GM12878 (cell line): Measurements from ENCODE around the gene SNAPC4.

Experiments used
- EP300 ChIP-seq, 2 experiments: fragments of 150-350 bp in 1 of 2; IDR thresholded peaks; 2 replicates each; pipeline ENCODE4 v1.6.1; 2011 to 2012; ENCODE audit warnings: low read depth in 2 of 2, low read length in 2 of 2, borderline replicate concordance in 1 of 2, improper control_type of control experiment in 1 of 2, inconsistent platforms in 1 of 2; ENCODE audit not compliant: control insufficient read depth in 1 of 2
- KLF5 ChIP-seq: fragments of 450-650 bp; IDR thresholded peaks from 2 replicates; pipeline ENCODE4 v1.6.1; 2014; ENCODE audit warnings: mild to moderate bottlenecking; ENCODE audit not compliant: partially characterized antibody
- POLR2AphosphoS5 ChIP-seq: IDR thresholded peaks from 2 replicates; pipeline ENCODE4 v1.6.1; 2011; ENCODE audit warnings: mild to moderate bottlenecking, low read length, inconsistent platforms
- TF ChIP-seq, protein P1 (sequence below), 3 experiments: IDR thresholded peaks in 2 of 3; conservative IDR thresholded peaks in 1 of 3; 2 replicates each; pipeline ENCODE4 v1.5.1; 2011; ENCODE audit warnings: low read depth in 3 of 3, low read length in 3 of 3, mild to moderate bottlenecking in 3 of 3, control low read depth in 2 of 3, moderate library complexity in 2 of 3, inconsistent platforms in 1 of 3, mixed read lengths in 1 of 3; ENCODE audit not compliant: control insufficient read depth in 2 of 3, insufficient read depth in 1 of 3; ENCODE audit errors: extremely low read depth in 1 of 3
- TF ChIP-seq, protein P2 (sequence below): IDR thresholded peaks from 2 replicates; pipeline ENCODE4 v1.6.1; 2011; ENCODE audit warnings: low read depth, low read length, improper control_type of control experiment, borderline replicate concordance

DNA sequence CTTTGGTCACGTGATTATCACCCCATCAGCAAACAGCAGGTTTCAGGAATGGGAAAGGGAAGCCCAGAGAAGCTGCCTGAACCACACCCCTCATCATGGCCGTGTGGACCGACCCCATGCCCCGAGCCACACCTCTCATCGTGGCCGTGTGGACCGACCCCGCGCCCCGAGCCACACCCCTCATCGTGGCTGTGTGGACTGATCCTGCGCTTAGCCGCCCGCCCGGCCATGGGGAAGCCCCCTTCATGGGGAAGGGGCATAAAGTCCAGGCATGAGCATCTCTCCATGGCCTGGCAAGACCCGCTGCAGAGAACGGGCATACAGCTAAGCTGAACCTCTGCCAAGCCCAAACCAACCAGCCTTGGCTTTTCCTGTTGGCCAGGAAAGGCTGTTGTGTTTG lies 6.4 kb downstream of the SNAPC4 start:
- TF ChIP-seq POLR2AphosphoS5 (no peak), EP300 (IDR thresholded peaks at IDR 0.05; ENCODE audit: borderline replicate concordance in 1 of 2, control insufficient read depth in 1 of 2, low read depth in 2 of 2, low read length in 2 of 2) (no peak), KLF5 (no peak)
- TF ChIP-seq, protein P1, sequence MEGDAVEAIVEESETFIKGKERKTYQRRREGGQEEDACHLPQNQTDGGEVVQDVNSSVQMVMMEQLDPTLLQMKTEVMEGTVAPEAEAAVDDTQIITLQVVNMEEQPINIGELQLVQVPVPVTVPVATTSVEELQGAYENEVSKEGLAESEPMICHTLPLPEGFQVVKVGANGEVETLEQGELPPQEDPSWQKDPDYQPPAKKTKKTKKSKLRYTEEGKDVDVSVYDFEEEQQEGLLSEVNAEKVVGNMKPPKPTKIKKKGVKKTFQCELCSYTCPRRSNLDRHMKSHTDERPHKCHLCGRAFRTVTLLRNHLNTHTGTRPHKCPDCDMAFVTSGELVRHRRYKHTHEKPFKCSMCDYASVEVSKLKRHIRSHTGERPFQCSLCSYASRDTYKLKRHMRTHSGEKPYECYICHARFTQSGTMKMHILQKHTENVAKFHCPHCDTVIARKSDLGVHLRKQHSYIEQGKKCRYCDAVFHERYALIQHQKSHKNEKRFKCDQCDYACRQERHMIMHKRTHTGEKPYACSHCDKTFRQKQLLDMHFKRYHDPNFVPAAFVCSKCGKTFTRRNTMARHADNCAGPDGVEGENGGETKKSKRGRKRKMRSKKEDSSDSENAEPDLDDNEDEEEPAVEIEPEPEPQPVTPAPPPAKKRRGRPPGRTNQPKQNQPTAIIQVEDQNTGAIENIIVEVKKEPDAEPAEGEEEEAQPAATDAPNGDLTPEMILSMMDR (IDR thresholded peaks at IDR 0.05 in 2 of 3, conservative IDR thresholded peaks at IDR 0.05 in 1 of 3; ENCODE audit: control insufficient read depth in 2 of 3, extremely low read depth in 1 of 3, insufficient read depth in 1 of 3, low read depth in 3 of 3, low read length in 3 of 3), result no peak
- TF ChIP-seq, protein P2, sequence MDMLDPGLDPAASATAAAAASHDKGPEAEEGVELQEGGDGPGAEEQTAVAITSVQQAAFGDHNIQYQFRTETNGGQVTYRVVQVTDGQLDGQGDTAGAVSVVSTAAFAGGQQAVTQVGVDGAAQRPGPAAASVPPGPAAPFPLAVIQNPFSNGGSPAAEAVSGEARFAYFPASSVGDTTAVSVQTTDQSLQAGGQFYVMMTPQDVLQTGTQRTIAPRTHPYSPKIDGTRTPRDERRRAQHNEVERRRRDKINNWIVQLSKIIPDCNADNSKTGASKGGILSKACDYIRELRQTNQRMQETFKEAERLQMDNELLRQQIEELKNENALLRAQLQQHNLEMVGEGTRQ, result no peak
